HCT116 (cell line): Measurements from ENCODE around the gene RBMS1. TPM values are rescaled to one million over a fixed set of nuclear protein-coding genes. Genes with fewer than 3 reads are reported as not detected.

Source experiments
- ATAC-seq: fragments of 200-7000 bp; cut with Tn5 transposase; 2 replicates; pipeline ENCODE4 v1.9.1; 2020; ENCODE audit warnings: mild to moderate bottlenecking, moderate library complexity
- BruUV-seq: library from RNA; stranded (reverse); fragments of 400-500 nt; replicated peaks from 2 replicates; lab custom pipeline; 2021; lab: Mats Ljungman, UMichigan
- CTCF ChIA-PET: fragments of 300-600 bp; sonication (Branson Sonifier 250); formaldehyde crosslinking; loops from one replicate; lab custom pipeline; 2021; ENCODE audit warnings: antibody characterized with exemption; lab: Charles Lee
- POLR2A ChIA-PET: fragments of 300-600, 350-600 bp; sonication (Branson Sonifier 250); formaldehyde crosslinking; loops from one replicate; lab custom pipeline; 2021; ENCODE audit warnings: antibody characterized with exemption; lab: Charles Lee
- RAD21 ChIA-PET, 2 experiments: fragments of 300-600 bp; sonication (Branson Sonifier 250); formaldehyde crosslinking; loops; one replicate each; lab custom pipeline; 2023; ENCODE audit warnings: low total read pairs in 2 of 2; ENCODE audit not compliant: uncharacterized antibody in 2 of 2, unreplicated experiment in 2 of 2, low non-redundant PET in 1 of 2; lab: Charles Lee
- DNase-seq: peaks from one replicate; pipeline ENCODE4 v3.0.0-alpha.2; 2010; ENCODE audit warnings: low read depth, low spot score
- H2AFZ ChIP-seq: fragments of 200-600 bp; shearing (Covaris generic), sonication (generic); 2 replicates; pipeline ENCODE4 v1.6.1; 2017; ENCODE audit warnings: low read depth, mixed run types, mixed read lengths, antibody characterized with exemption, low read length; ENCODE audit not compliant: poor library complexity, severe bottlenecking
- H3K27ac ChIP-seq: 2 replicates; pipeline ENCODE4 v1.5.1; 2012; ENCODE audit warnings: low read depth, low read length
- H3K27me3 ChIP-seq: fragments of 200-600 bp; sonication (generic); 2 replicates; pipeline ENCODE4 v1.6.1; 2016; ENCODE audit warnings: mixed run types, low read length, mixed read lengths; ENCODE audit not compliant: insufficient read depth
- H3K36me3 ChIP-seq, 2 experiments: fragments of 200-500 bp in 1 of 2; fragments of 200-600 bp in 1 of 2; sonication (Bioruptor generic) in 1 of 2; sonication (generic) in 1 of 2; 2 replicates each; pipeline versions ENCODE4 v1.5.1 to v1.6.1; 2014 to 2016; ENCODE audit warnings: low read length in 2 of 2, inconsistent platforms in 1 of 2, mixed read lengths in 1 of 2, mixed run types in 1 of 2; ENCODE audit not compliant: insufficient read depth in 2 of 2, control insufficient read depth in 1 of 2
- H3K4me1 ChIP-seq, 2 experiments: fragments of 200-600 bp in 1 of 2; sonication (generic) in 1 of 2; 2 replicates each; pipeline versions ENCODE4 v1.5.1 to v1.6.1; 2012 to 2017; ENCODE audit warnings: low read length in 2 of 2, inconsistent platforms in 1 of 2, mild to moderate bottlenecking in 1 of 2, mixed read lengths in 1 of 2, mixed run types in 1 of 2, moderate library complexity in 1 of 2; ENCODE audit not compliant: insufficient read depth in 2 of 2, control insufficient read depth in 1 of 2
- H3K4me2 ChIP-seq: fragments of 200-600 bp; sonication (generic); 2 replicates; pipeline ENCODE4 v1.6.1; 2017; ENCODE audit warnings: mixed run types, low read length, mixed read lengths
- H3K4me3 ChIP-seq, 2 experiments: fragments of 200-600 bp in 1 of 2; sonication (generic) in 1 of 2; replicated peaks in 1 of 2; 2 replicates each; pipeline ENCODE4 v1.5.1; 2011 to 2016; ENCODE audit warnings: low read length in 2 of 2, control low read depth in 1 of 2, low read depth in 1 of 2, mild to moderate bottlenecking in 1 of 2, mixed read lengths in 1 of 2, mixed run types in 1 of 2
- H3K79me2 ChIP-seq: fragments of 200-600 bp; sonication (generic); 2 replicates; pipeline ENCODE4 v1.6.1; 2017; ENCODE audit warnings: mild to moderate bottlenecking, mixed run types, low read length, moderate library complexity, mixed read lengths; ENCODE audit not compliant: insufficient read depth
- H3K9ac ChIP-seq: fragments of 200-600 bp; sonication (generic); 2 replicates; pipeline ENCODE4 v1.6.1; 2016; ENCODE audit warnings: low read length, mixed read lengths
- H3K9me2 ChIP-seq: fragments of 200-600 bp; sonication (generic), shearing (Covaris generic); 2 replicates; pipeline ENCODE4 v1.6.1; 2017; ENCODE audit warnings: mixed run types, mild to moderate bottlenecking, moderate library complexity; ENCODE audit not compliant: insufficient read depth
- H3K9me3 ChIP-seq, 2 experiments: fragments of 200-500 bp in 1 of 2; fragments of 200-600 bp in 1 of 2; sonication (Bioruptor generic) in 1 of 2; sonication (generic) in 1 of 2; 2 replicates each; pipeline ENCODE4 v1.6.1; 2014 to 2017; ENCODE audit warnings: low read length in 2 of 2, mixed read lengths in 2 of 2, inconsistent platforms in 1 of 2, low read depth in 1 of 2, mild to moderate bottlenecking in 1 of 2, mixed run types in 1 of 2, moderate library complexity in 1 of 2; ENCODE audit not compliant: control insufficient read depth in 1 of 2, insufficient read depth in 1 of 2
- H4K20me1 ChIP-seq: fragments of 200-600 bp; sonication (generic), shearing (Covaris generic); 2 replicates; pipeline ENCODE4 v1.6.1; 2017; ENCODE audit warnings: mixed run types, mild to moderate bottlenecking, moderate library complexity; ENCODE audit not compliant: insufficient read depth
- CEBPB ChIP-seq: IDR thresholded peaks from 2 replicates; pipeline ENCODE4 v1.6.1; 2012; ENCODE audit warnings: low read depth
- ELF1 ChIP-seq: IDR thresholded peaks from 2 replicates; pipeline ENCODE4 v1.6.1; 2012; ENCODE audit warnings: low read depth, borderline replicate concordance
- EZH2 ChIP-seq: fragments of 200-600 bp; sonication (generic); IDR thresholded peaks from 2 replicates; pipeline ENCODE4 v1.6.1; 2017; ENCODE audit warnings: antibody characterized with exemption, mixed run types
- POLR2AphosphoS5 ChIP-seq: IDR thresholded peaks from 2 replicates; pipeline ENCODE4 v1.6.1; 2011; ENCODE audit warnings: mild to moderate bottlenecking, low read depth, low read length, moderate library complexity
- SIN3A ChIP-seq: IDR thresholded peaks from 2 replicates; pipeline ENCODE4 v1.6.1; 2012; ENCODE audit warnings: low read depth
- SP1 ChIP-seq: IDR thresholded peaks from 2 replicates; pipeline ENCODE4 v1.6.1; 2012; ENCODE audit warnings: low read depth
- SRF ChIP-seq: IDR thresholded peaks from 2 replicates; pipeline ENCODE4 v1.6.1; 2012; ENCODE audit warnings: low read depth
- TCF7L2 ChIP-seq: IDR thresholded peaks from 2 replicates; pipeline ENCODE4 v1.7.0; 2011; ENCODE audit warnings: borderline replicate concordance, inconsistent platforms; ENCODE audit not compliant: insufficient read depth, insufficient read length; ENCODE audit errors: extremely low read depth
- YY1 ChIP-seq: IDR thresholded peaks from 2 replicates; pipeline ENCODE4 v1.6.1; 2011; ENCODE audit warnings: low read length, low read depth, moderate library complexity, mild to moderate bottlenecking; ENCODE audit not compliant: insufficient replicate concordance; ENCODE audit errors: extremely low read depth
- ZFX ChIP-seq: fragments of 450-650 bp; IDR thresholded peaks from 2 replicates; pipeline ENCODE4 v1.6.1; 2017
- intact Hi-C: fragments of 100-400 bp; cut with micrococcal nuclease; formaldehyde crosslinking; loops from 2 replicates; pipeline ENCODE4 v1.10.0; 2022
- total RNA-seq: library from RNA; stranded (reverse); gene quantifications from one replicate; pipeline ENCODE4 v1.2.1, GENCODE V29; 2021; ENCODE audit not compliant: unreplicated experiment
- TF ChIP-seq, protein P1 (sequence below), 3 experiments: fragments of 200-600 bp in 1 of 3; sonication (generic) in 1 of 3; IDR thresholded peaks in 2 of 3; conservative IDR thresholded peaks in 1 of 3; 2 replicates each; pipeline ENCODE4 v1.5.1; 2012 to 2017; ENCODE audit warnings: low read depth in 2 of 3, low read length in 2 of 3, antibody characterized with exemption in 1 of 3, borderline replicate concordance in 1 of 3, control low read depth in 1 of 3, mild to moderate bottlenecking in 1 of 3, mixed read lengths in 1 of 3, mixed run types in 1 of 3, moderate library complexity in 1 of 3; ENCODE audit not compliant: insufficient read depth in 1 of 3
- TF ChIP-seq, protein P2 (sequence below): IDR thresholded peaks from 2 replicates; pipeline ENCODE4 v1.6.1; 2012
- TF ChIP-seq, protein P3 (sequence below): IDR thresholded peaks from 2 replicates; pipeline ENCODE4 v1.6.1; 2012

Gene RBMS1
- total RNA-seq, 1 experiment from 2014 or later: 17.6 TPM

DNA sequence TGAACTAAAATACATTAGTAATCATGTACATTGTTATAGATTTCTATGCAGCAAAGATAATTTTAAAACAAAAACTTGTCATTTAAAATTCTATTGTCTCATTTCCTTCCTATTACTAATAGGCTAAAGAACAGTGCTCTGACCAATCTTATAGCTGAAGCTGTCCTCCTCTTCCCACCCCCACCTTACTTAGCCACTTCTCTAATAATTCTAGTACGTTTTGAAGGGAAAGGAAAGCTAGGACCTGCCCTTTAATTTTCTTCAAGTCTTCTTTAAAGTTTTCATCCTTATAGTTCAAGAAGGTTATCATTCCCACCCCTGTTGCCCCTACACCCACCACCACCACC, 121.6 kb downstream of the RBMS1 start:
- H4K20me1 ChIP-seq: no peaks in the 10 kb centered on the region
- no peak overlapping the region for H3K4me3 ChIP-seq
- no peak overlapping the region for H3K4me2 ChIP-seq
- H2AFZ ChIP-seq: no peak overlapping the region
- RAD21 ChIA-PET: no interaction called here
- H3K4me1 ChIP-seq: no peaks in the 10 kb centered on the region
- TF ChIP-seq SRF (no peak), EZH2 (no peak), POLR2AphosphoS5 (no peak), YY1 (no peak), TCF7L2 (no peak), SIN3A (no peak), ELF1 (no peak), CEBPB (no peak), ZFX (no peak), SP1 (no peak)
- TF ChIP-seq, protein P1, sequence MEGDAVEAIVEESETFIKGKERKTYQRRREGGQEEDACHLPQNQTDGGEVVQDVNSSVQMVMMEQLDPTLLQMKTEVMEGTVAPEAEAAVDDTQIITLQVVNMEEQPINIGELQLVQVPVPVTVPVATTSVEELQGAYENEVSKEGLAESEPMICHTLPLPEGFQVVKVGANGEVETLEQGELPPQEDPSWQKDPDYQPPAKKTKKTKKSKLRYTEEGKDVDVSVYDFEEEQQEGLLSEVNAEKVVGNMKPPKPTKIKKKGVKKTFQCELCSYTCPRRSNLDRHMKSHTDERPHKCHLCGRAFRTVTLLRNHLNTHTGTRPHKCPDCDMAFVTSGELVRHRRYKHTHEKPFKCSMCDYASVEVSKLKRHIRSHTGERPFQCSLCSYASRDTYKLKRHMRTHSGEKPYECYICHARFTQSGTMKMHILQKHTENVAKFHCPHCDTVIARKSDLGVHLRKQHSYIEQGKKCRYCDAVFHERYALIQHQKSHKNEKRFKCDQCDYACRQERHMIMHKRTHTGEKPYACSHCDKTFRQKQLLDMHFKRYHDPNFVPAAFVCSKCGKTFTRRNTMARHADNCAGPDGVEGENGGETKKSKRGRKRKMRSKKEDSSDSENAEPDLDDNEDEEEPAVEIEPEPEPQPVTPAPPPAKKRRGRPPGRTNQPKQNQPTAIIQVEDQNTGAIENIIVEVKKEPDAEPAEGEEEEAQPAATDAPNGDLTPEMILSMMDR (IDR thresholded peaks at IDR 0.05 in 2 of 3, conservative IDR thresholded peaks at IDR 0.05 in 1 of 3; ENCODE audit: borderline replicate concordance in 1 of 3, insufficient read depth in 1 of 3, low read depth in 2 of 3, low read length in 2 of 3): no peak
- TF ChIP-seq, protein P2, sequence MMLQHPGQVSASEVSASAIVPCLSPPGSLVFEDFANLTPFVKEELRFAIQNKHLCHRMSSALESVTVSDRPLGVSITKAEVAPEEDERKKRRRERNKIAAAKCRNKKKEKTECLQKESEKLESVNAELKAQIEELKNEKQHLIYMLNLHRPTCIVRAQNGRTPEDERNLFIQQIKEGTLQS: no peak
- TF ChIP-seq, protein P3, sequence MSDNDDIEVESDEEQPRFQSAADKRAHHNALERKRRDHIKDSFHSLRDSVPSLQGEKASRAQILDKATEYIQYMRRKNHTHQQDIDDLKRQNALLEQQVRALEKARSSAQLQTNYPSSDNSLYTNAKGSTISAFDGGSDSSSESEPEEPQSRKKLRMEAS: no peak
- H3K9me2 ChIP-seq: no peaks in the 10 kb centered on the region
- CTCF ChIA-PET: no interaction called here
- no peak overlapping the region for H3K9ac ChIP-seq
- H3K27ac ChIP-seq: no peak overlapping the region
- H3K36me3 ChIP-seq: no peaks in the 10 kb centered on the region
- POLR2A ChIA-PET: no interaction called here
- DNase-seq: no peak
- no peaks in the 10 kb centered on the region for H3K79me2 ChIP-seq
- no peaks in the 10 kb centered on the region for H3K9me3 ChIP-seq
- no peak for ATAC-seq
- H3K27me3 ChIP-seq: no peaks in the 10 kb centered on the region
- no TSS peak for BruUV-seq
- intact Hi-C loops: no loop called here
